Ascending aorta (tissue), 2 donors: ENCODE measurements around the gene FUT6. TPM values are rescaled to one million over a fixed set of nuclear protein-coding genes. Genes with fewer than 3 reads are reported as not detected.

Experiments used
- DNase-seq, 2 donors: peaks; one replicate each; pipeline ENCODE4 v3.0.0-alpha.2; 2019; ENCODE audit warnings: low spot score in 2 of 2
- H3K27ac ChIP-seq, 2 donors: fragments of 200-600 bp; sonication (generic); one replicate each; pipeline ENCODE4 v1.5.1; 2016 to 2017; ENCODE audit warnings: mild to moderate bottlenecking in 1 of 2
- H3K27me3 ChIP-seq: fragments of 200-600 bp; sonication (generic); one replicate; pipeline ENCODE4 v1.5.1; 2017
- H3K36me3 ChIP-seq, 2 donors: fragments of 200-600 bp; sonication (generic); one replicate each; pipeline ENCODE4 v1.5.1; 2016
- H3K4me1 ChIP-seq, 2 donors: fragments of 200-600 bp; sonication (generic); one replicate each; pipeline ENCODE4 v1.5.1; 2016 to 2017; ENCODE audit warnings: mild to moderate bottlenecking in 1 of 2
- H3K4me3 ChIP-seq, 2 donors: fragments of 200-600 bp; sonication (generic); one replicate each; pipeline ENCODE4 v1.5.1; 2016 to 2017; ENCODE audit warnings: mild to moderate bottlenecking in 1 of 2
- H3K9me3 ChIP-seq, 2 donors: fragments of 200-600 bp; sonication (generic); one replicate each; pipeline ENCODE4 v1.5.1; 2016
- CTCF ChIP-seq, 3 experiments: fragments of 200-600 bp in 2 of 3; fragments of 450-650 bp in 1 of 3; sonication (generic) in 2 of 3; IDR thresholded peaks; one replicate each; pipeline ENCODE4 v1.5.1; 2016 to 2019; ENCODE audit warnings: antibody characterized with exemption in 3 of 3, mild to moderate bottlenecking in 1 of 3, moderate library complexity in 1 of 3
- intact Hi-C: fragments of 100-400 bp; cut with DNase I; formaldehyde crosslinking; loops from one replicate; pipeline ENCODE4 v1.15.1; 2023
- total RNA-seq: library from RNA; depleted of rRNA; stranded (reverse); fragments of >200 nt; gene quantifications from one replicate; pipeline ENCODE4 v1.1.0, GENCODE V29; 2016

Gene FUT6
- total RNA-seq, 1 donor from 2014 or later = not detected

- TF ChIP-seq CTCF (IDR thresholded peaks at IDR 0.05) = no peak
- H3K4me3 ChIP-seq = no peak overlapping the region
- H3K9me3 ChIP-seq = no peaks in the 10 kb centered on the region
- H3K27me3 ChIP-seq = peaks cover 10% of the 10 kb centered on the region
- H3K27ac ChIP-seq = no peak overlapping the region
- no peak for DNase-seq
- peaks cover 0 to 5% of the 10 kb centered on the region in 2 donors for H3K4me1 ChIP-seq
- intact Hi-C loops = no loop called here
- H3K36me3 ChIP-seq = no peaks in the 10 kb centered on the region
Observed at GRCh38 chr19:5826531-5827341, 12.8 kb downstream of the FUT6 start.

GRCh38 chr19:5825178-5825577 is 14.3 kb downstream of the FUT6 start:
- no peak overlapping the region for H3K27ac ChIP-seq
- no peaks in the 10 kb centered on the region for H3K36me3 ChIP-seq
- intact Hi-C loops = no loop called here
- H3K9me3 ChIP-seq = no peaks in the 10 kb centered on the region
- H3K27me3 ChIP-seq = peaks cover 14% of the 10 kb centered on the region
- peaks cover 0 to 5% of the 10 kb centered on the region in 2 donors for H3K4me1 ChIP-seq
- no peak for DNase-seq
- TF ChIP-seq CTCF (IDR thresholded peaks at IDR 0.05) = no peak
- no peak overlapping the region for H3K4me3 ChIP-seq

GRCh38 chr19:5824751-5825150 is 14.8 kb downstream of the FUT6 start:
- H3K27ac ChIP-seq = no peak overlapping the region
- H3K9me3 ChIP-seq = no peaks in the 10 kb centered on the region
- intact Hi-C loops = no loop called here
- H3K36me3 ChIP-seq = no peaks in the 10 kb centered on the region
- no peak for DNase-seq
- no peak overlapping the region for H3K4me3 ChIP-seq
- no peak for TF ChIP-seq CTCF (IDR thresholded peaks at IDR 0.05)
- peaks cover 0 to 5% of the 10 kb centered on the region in 2 donors for H3K4me1 ChIP-seq
- peaks cover 10% of the 10 kb centered on the region for H3K27me3 ChIP-seq

GRCh38 chr19:5823579-5824281 is 15.8 kb downstream of the FUT6 start:
- intact Hi-C loops = no loop called here
- no peak overlapping the region for H3K27ac ChIP-seq
- DNase-seq = no peak
- H3K9me3 ChIP-seq = no peaks in the 10 kb centered on the region
- TF ChIP-seq CTCF (IDR thresholded peaks at IDR 0.05) = no peak
- no peak overlapping the region for H3K4me3 ChIP-seq
- H3K36me3 ChIP-seq = no peaks in the 10 kb centered on the region
- H3K4me1 ChIP-seq = no peaks in the 10 kb centered on the region
- peaks cover 4% of the 10 kb centered on the region for H3K27me3 ChIP-seq

- no peaks in the 10 kb centered on the region for H3K4me1 ChIP-seq
- H3K9me3 ChIP-seq = no peaks in the 10 kb centered on the region
- intact Hi-C loops = no loop called here
- H3K27ac ChIP-seq = no peak overlapping the region
- peaks cover 4% of the 10 kb centered on the region for H3K27me3 ChIP-seq
- no peak for DNase-seq
- no peaks in the 10 kb centered on the region for H3K36me3 ChIP-seq
- H3K4me3 ChIP-seq = no peak overlapping the region
- no peak for TF ChIP-seq CTCF (IDR thresholded peaks at IDR 0.05)
Observed at GRCh38 chr19:5822181-5822844, 17.2 kb downstream of the FUT6 start.
